Liver (tissue), 9 donors: ENCODE measurements around the gene ZNF541. TPM values are rescaled to one million over a fixed set of nuclear protein-coding genes. Genes with fewer than 3 reads are reported as not detected.

Experiments
- DNase-seq: peaks from one replicate; pipeline ENCODE4 v3.0.0-alpha.2; 2017; ENCODE audit warnings: low spot score
- H3K27ac ChIP-seq, 2 donors: one replicate each; pipeline ENCODE4 v1.7.0; 2013; ENCODE audit warnings: inconsistent platforms in 2 of 2, low read length in 2 of 2, control low read depth in 1 of 2, low read depth in 1 of 2, mild to moderate bottlenecking in 1 of 2
- H3K27me3 ChIP-seq, 4 donors: one replicate each; pipeline versions ENCODE4 v1.6.1 to v1.7.0; 2013; ENCODE audit warnings: low read length in 3 of 4, inconsistent platforms in 1 of 4, mild to moderate bottlenecking in 1 of 4, moderate library complexity in 1 of 4; ENCODE audit not compliant: control insufficient read depth in 4 of 4, insufficient read depth in 4 of 4
- H3K36me3 ChIP-seq, 4 donors: one replicate each; pipeline versions ENCODE4 v1.6.1 to v1.7.0; 2013; ENCODE audit warnings: low read length in 3 of 4, mild to moderate bottlenecking in 3 of 4, low read depth in 1 of 4, moderate library complexity in 1 of 4; ENCODE audit not compliant: control insufficient read depth in 4 of 4, insufficient read depth in 3 of 4
- H3K4me1 ChIP-seq, 4 donors: one replicate each; pipeline versions ENCODE4 v1.6.1 to v1.7.0; 2013; ENCODE audit warnings: low read length in 3 of 4, mild to moderate bottlenecking in 3 of 4, moderate library complexity in 1 of 4; ENCODE audit not compliant: control insufficient read depth in 4 of 4, insufficient read depth in 4 of 4
- H3K4me3 ChIP-seq, 3 donors: one replicate each; pipeline versions ENCODE4 v1.6.1 to v1.7.0; 2013; ENCODE audit warnings: low read length in 3 of 3, control low read depth in 1 of 3, low read depth in 1 of 3, mild to moderate bottlenecking in 1 of 3
- H3K9ac ChIP-seq, 2 donors: one replicate each; pipeline ENCODE4 v1.7.0; 2013; ENCODE audit warnings: low read length in 2 of 2, mild to moderate bottlenecking in 2 of 2, moderate library complexity in 2 of 2, control low read depth in 1 of 2, low read depth in 1 of 2
- H3K9me3 ChIP-seq, 4 donors: one replicate each; pipeline versions ENCODE4 v1.6.1 to v1.7.0; 2013; ENCODE audit warnings: low read length in 3 of 4; ENCODE audit not compliant: control insufficient read depth in 4 of 4
- ATF3 ChIP-seq: IDR thresholded peaks from 2 replicates; pipeline ENCODE4 v1.6.1; 2016; ENCODE audit warnings: antibody characterized with exemption
- CTCF ChIP-seq: fragments of 150-350 bp; IDR thresholded peaks from 2 replicates; pipeline ENCODE4 v1.5.1; 2017; ENCODE audit warnings: improper control_type of control experiment, low read depth, low read length; ENCODE audit not compliant: missing input control
- EGR1 ChIP-seq, 2 donors: IDR thresholded peaks; 2 replicates each; pipeline ENCODE4 v1.6.1; 2016 to 2018; ENCODE audit warnings: antibody characterized with exemption in 2 of 2, low read depth in 2 of 2
- FOXA1 ChIP-seq: IDR thresholded peaks from 2 replicates; pipeline ENCODE4 v1.6.1; 2016; ENCODE audit warnings: antibody characterized with exemption
- FOXA2 ChIP-seq: IDR thresholded peaks from 2 replicates; pipeline ENCODE4 v1.6.1; 2016; ENCODE audit warnings: antibody characterized with exemption
- GABPA ChIP-seq, 2 donors: IDR thresholded peaks in 1 of 2; conservative IDR thresholded peaks in 1 of 2; 2 replicates each; pipeline ENCODE4 v1.6.1; 2016; ENCODE audit warnings: antibody characterized with exemption in 2 of 2, mild to moderate bottlenecking in 1 of 2, moderate library complexity in 1 of 2
- HNF4A ChIP-seq, 2 donors: conservative IDR thresholded peaks; 2 replicates each; pipeline ENCODE4 v1.6.1; 2016; ENCODE audit warnings: antibody characterized with exemption in 2 of 2, mild to moderate bottlenecking in 2 of 2
- HNF4G ChIP-seq: IDR thresholded peaks from 2 replicates; pipeline ENCODE4 v1.6.1; 2016; ENCODE audit warnings: antibody characterized with exemption
- JUND ChIP-seq, 2 donors: IDR thresholded peaks; 2 replicates each; pipeline ENCODE4 v1.6.1; 2016; ENCODE audit warnings: antibody characterized with exemption in 2 of 2
- MAX ChIP-seq: IDR thresholded peaks from 2 replicates; pipeline ENCODE4 v1.6.1; 2016; ENCODE audit warnings: antibody characterized with exemption
- NR2F2 ChIP-seq: IDR thresholded peaks from 2 replicates; pipeline ENCODE4 v1.6.1; 2016; ENCODE audit warnings: antibody characterized with exemption
- RAD21 ChIP-seq, 2 donors: IDR thresholded peaks; 2 replicates each; pipeline ENCODE4 v1.6.1; 2016; ENCODE audit warnings: antibody characterized with exemption in 2 of 2, mild to moderate bottlenecking in 2 of 2
- REST ChIP-seq: IDR thresholded peaks from 2 replicates; pipeline ENCODE4 v1.6.1; 2016; ENCODE audit warnings: antibody characterized with exemption, mild to moderate bottlenecking
- RXRA ChIP-seq, 2 donors: IDR thresholded peaks; 2 replicates each; pipeline ENCODE4 v1.6.1; 2017 to 2018; ENCODE audit warnings: antibody characterized with exemption in 2 of 2, mild to moderate bottlenecking in 1 of 2
- SP1 ChIP-seq: IDR thresholded peaks from 2 replicates; pipeline ENCODE4 v1.6.1; 2018; ENCODE audit warnings: antibody characterized with exemption, mild to moderate bottlenecking
- TAF1 ChIP-seq: conservative IDR thresholded peaks from 2 replicates; pipeline ENCODE4 v1.6.1; 2016; ENCODE audit warnings: antibody characterized with exemption, mild to moderate bottlenecking
- YY1 ChIP-seq: IDR thresholded peaks from 2 replicates; pipeline ENCODE4 v1.6.1; 2016; ENCODE audit warnings: antibody characterized with exemption, mild to moderate bottlenecking
- WGBS: extraction: QIAGEN DNeasy Blood & Tissue Kit; methylation state at CpG from one replicate; pipeline ENCODE4 v1.1.7; 2013; 5-methylcytosine and 5-hydroxymethylcytosine counted together
- polyA plus RNA-seq, 2 donors: library from polyadenylated mRNA; stranded (reverse) in 1 of 2; unstranded in 1 of 2; fragments of 200-250 nt in 1 of 2; fragments of >200 nt in 1 of 2; fragmentation: Nextera tagmentation in 1 of 2; extraction: Ambion mirVana in 1 of 2; gene quantifications; one replicate each; pipeline versions ENCODE4 v1.2.1 to v1.2.3, GENCODE V29; 2013 to 2015
- total RNA-seq, 2 donors: library from RNA; depleted of rRNA; stranded (reverse); fragments of >200 nt; gene quantifications; one replicate each; pipeline ENCODE4 v1.2.3, GENCODE V29; 2014
- TF ChIP-seq, protein P1 (sequence below): IDR thresholded peaks from 2 replicates; pipeline ENCODE4 v1.6.1; 2016; ENCODE audit warnings: antibody characterized with exemption
- donor health status: healthy.
- donor health status: healthy.
- donor health status: healthy.
- donor health status: healthy.
- donor health status: healthy.

The ZNF541 gene
- total and polyA plus RNA-seq, 4 donors = 0.05 to 0.09 (median 0.08) TPM; not detected in 1

GRCh38 chr19:47608969-47609905 lies 36.3 kb upstream of the ZNF541 start, which contains the start of gene BICRA:
BICRA (plus strand) TSS chr19:47609134; CDS start chr19:47673575, 64,441 bp downstream.
- H3K27ac ChIP-seq = peak within 1 kb of the TSS; percentile 96 to 99
- H3K27me3 ChIP-seq = no peaks in the 10 kb centered on the region
- DNase-seq = peak; percentile 84
- no peak for TF ChIP-seq HNF4A (conservative IDR thresholded peaks at IDR 0.05)
- TF ChIP-seq FOXA1 = no peak
- TF ChIP-seq RAD21 (IDR thresholded peaks at IDR 0.05) = peak in 1 of 2 donors; percentile 28
- TF ChIP-seq, protein P1, sequence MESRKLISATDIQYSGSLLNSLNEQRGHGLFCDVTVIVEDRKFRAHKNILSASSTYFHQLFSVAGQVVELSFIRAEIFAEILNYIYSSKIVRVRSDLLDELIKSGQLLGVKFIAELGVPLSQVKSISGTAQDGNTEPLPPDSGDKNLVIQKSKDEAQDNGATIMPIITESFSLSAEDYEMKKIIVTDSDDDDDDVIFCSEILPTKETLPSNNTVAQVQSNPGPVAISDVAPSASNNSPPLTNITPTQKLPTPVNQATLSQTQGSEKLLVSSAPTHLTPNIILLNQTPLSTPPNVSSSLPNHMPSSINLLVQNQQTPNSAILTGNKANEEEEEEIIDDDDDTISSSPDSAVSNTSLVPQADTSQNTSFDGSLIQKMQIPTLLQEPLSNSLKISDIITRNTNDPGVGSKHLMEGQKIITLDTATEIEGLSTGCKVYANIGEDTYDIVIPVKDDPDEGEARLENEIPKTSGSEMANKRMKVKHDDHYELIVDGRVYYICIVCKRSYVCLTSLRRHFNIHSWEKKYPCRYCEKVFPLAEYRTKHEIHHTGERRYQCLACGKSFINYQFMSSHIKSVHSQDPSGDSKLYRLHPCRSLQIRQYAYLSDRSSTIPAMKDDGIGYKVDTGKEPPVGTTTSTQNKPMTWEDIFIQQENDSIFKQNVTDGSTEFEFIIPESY = no peak
- peak; percentile 37 for TF ChIP-seq REST
- TF ChIP-seq SP1 = peak; percentile 9
- TF ChIP-seq HNF4G = no peak
- no peak for TF ChIP-seq EGR1 (IDR thresholded peaks at IDR 0.05; ENCODE audit: low read depth in 2 of 2)
- no peak for TF ChIP-seq MAX
- TF ChIP-seq FOXA2 = no peak
- TF ChIP-seq YY1 = peak; percentile 55
- TF ChIP-seq NR2F2 = no peak
- no peak for TF ChIP-seq GABPA (IDR thresholded peaks at IDR 0.05 in 1 of 2, conservative IDR thresholded peaks at IDR 0.05 in 1 of 2)
- TF ChIP-seq ATF3 = no peak
- no peak for TF ChIP-seq CTCF
- no peak for TF ChIP-seq JUND (IDR thresholded peaks at IDR 0.05)
- peak; percentile 27 for TF ChIP-seq TAF1
- no peak for TF ChIP-seq RXRA (IDR thresholded peaks at IDR 0.05)
- no peaks in the 10 kb centered on the region for H3K9me3 ChIP-seq
- H3K36me3 ChIP-seq = no peaks in the 10 kb centered on the region
- H3K4me3 ChIP-seq = peak within 1 kb of the TSS; percentile 74 to 95 (median 94)
- H3K4me1 ChIP-seq = peaks cover 8 to 28% (median 16%) of the 10 kb centered on the region in 4 donors
- under 1% methylated on average over 94 of the region's 94 CpGs for WGBS
- H3K9ac ChIP-seq = peak within 1 kb of the TSS; percentile 85 to 99
